GM19467 (cell line): ENCODE results near the gene ITK.
A peak's percentile ranks its signal among the peaks of the same experiment; 100 is the strongest.

Source experiments
- ATAC-seq: cut with Tn5 transposase; IDR thresholded peaks from one replicate; pipeline ENCODE4 v1.9.1; 2021; ENCODE audit warnings: mild to moderate bottlenecking, moderate library complexity; ENCODE audit not compliant: unreplicated experiment

ITK gene

DNA sequence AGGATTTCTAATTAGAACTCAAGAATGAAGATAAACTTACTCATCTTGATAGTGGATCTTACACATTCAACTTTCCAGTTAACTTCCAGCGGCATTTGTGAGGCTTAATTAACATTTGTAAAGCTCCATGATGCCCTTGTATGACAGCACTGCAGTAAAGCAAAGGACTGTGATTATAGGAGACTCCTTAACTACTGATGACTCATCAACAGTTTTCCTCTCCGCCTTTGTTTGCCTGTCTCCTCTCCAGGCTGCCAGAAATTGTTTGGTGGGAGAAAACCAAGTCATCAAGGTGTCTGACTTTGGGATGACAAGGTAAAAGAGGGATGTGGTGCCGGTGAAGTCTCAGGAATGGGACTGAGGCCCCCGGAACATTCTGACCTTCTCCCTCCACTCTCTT, 64.8 kb downstream of the ITK start:
- no peak for ATAC-seq

DNA sequence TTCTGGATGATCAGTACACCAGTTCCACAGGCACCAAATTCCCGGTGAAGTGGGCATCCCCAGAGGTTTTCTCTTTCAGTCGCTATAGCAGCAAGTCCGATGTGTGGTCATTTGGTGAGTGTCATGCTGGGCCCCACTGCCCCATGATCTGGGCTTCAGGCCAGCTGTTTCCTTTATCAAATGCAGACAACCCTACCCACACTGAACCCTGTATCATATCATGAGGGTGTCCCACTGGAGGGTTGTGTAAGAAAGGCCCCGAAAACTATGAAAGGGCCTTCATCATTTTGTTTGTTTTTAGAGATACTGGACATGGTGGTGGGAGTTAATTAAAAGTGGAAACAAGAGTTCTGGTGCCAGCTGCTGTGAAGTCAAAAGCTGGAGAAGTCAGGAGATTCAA, 65.2 kb downstream of the ITK start:
- ATAC-seq: no peak

DNA sequence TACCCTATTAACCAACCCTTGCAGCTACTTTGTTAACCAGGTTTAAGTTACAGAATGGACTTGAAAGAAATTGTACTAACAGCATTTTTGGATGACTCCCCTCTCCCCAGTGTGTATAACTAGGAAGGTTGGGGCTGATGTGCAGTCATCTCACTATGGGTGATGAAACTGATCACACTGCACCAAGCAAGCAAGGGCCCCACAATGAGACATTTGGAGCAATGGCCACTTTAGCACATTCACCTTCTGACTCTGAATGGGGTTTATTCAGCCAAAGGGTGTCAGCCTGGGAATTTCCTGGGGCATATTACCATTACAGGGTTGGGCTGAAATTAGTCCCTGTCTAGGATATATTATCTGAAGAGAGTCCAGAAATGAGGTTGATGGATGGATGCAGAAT, 66.6 kb downstream of the ITK start:
- ATAC-seq: no peak

DNA sequence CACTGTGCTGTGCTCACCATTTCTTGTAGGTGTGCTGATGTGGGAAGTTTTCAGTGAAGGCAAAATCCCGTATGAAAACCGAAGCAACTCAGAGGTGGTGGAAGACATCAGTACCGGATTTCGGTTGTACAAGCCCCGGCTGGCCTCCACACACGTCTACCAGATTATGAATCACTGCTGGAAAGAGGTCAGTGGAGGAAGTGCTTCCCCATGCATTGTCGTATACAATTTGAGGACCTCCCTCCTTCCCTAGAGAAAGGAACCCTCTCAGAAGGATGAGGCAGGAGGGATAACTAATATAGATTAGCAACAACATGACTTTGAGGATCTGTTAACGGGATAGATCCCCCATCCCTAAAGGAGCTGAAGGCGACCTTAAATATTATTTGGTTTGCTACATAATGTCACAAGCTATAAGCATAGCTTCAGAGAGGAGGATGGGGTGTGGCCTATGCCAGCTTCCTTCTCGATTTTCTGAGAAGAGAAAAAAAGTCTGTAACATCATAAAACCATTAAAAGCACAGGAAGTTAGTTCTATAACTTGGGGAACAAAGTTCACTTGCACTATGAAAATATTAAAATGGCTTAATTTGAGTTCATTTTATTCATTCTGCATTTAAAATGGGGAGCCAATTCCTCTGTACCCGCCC, 68.3 kb downstream of the ITK start:
- no peak for ATAC-seq

DNA sequence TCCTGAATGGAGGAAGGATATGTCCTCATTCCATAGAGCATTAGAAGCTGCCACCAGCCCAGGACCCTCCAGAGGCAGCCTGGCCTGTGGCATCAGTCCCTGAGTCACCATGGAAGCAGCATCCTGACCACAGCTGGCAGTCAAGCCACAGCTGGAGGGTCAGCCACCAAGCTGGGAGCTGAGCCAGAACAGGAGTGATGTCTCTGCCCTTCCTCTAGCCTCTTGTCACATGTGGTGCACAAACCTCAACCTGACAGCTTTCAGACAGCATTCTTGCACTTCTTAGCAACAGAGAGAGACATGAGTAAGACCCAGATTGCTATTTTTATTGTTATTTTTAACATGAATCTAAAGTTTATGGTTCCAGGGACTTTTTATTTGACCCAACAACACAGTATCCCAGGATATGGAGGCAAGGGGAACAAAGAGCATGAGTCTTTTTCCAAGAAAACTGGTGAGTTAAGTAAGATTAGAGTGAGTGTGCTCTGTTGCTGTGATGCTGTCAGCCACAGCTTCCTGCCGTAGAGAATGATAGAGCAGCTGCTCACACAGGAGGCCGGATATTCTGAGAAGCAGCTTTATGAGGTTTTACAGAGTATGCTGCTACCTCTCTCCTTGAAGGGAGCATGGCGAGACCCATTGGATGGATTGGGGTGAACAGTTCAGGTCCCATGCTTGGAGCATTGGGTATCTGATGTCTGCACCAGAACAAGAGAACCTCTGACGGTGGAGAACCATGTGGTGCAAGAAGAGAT, 72.2 kb downstream of the ITK start:
- ATAC-seq: peak; percentile 92

DNA sequence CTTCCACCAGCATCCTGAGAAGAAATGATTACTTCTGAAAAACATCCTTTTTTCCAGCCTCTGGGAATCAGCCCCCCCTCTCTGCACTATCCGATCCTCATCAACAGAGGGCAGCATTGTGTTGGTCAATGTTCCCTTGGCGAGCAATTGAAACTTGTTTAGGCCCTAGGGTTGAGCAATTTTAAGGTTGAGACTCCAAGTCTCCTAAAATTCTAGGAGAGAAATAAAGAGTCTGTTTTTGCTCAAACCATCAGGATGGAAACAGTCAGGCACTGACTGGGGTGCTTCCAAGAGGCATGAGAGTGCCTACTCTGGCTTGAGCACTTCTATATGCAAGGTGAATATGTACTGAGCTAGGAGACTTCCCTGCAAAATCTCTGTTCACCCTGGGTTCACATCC, 72.9 kb downstream of the ITK start:
- peak; percentile 32 for ATAC-seq

DNA sequence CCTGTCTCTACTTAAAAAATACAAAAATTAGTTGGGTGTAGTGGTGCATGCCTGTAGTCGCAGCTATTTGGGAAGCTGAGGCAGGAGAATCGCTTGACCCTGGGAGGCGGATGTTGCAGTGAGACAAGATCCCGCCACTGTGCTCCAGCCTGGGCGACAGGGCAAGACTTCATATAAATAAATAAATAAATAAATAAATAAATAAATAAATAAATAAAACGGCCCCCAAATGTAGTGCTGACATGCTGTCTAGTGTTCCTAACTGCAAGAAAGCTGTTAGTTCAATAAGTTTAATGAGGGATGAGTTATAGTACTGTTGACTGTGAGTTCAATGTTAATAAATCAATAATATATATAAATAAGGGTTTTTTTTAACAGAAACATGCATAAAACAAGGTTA, 77.8 kb downstream of the ITK start:
- ATAC-seq: no peak

DNA sequence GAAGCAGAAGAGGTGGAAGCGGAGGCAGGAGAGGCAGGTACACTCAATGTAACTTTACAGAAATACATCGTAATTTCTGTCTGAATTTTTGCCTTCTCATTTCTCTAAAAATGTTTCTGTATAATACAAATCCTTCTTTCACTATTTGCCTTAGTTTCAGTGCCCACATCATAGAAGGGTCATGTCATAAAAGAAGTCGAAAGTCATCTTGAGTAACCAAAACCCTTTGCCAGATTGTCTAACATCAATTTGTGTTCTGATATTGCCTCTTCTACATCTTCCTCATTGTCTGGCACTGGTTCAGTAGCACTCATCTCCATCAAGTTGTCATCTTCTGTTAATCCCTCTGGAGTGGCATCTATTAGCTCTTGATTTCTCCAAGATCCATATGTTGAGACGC, 79.1 kb downstream of the ITK start:
- no peak for ATAC-seq

DNA sequence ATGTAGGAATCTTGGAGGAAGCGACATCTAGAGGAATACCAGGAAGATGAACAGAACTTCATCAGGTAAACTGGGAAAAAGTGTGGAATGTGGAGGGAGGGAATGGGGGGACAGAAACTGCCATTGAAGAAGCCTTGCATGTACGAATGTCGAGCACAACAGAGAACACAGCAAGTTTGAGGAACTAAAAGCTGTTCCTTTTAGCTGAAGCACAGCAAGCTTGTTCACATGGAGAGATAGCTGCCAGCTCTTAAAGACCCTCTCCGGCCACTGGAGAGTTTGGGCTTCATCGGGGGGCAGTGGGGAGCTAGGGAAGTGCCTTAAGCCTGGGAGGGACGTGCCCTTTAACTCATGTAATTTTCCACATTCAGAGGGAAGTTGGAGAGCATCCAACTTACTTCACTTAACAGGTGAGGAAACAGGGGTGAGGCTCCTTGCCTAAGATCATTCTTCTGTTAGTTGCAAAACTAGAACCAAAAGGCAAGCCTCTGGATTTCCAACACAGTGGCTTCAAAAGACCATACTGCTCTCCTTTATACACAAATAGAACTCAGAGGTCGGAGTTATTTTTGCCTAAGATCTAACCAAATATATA, 83.0 kb downstream of the ITK start:
- no peak for ATAC-seq

DNA sequence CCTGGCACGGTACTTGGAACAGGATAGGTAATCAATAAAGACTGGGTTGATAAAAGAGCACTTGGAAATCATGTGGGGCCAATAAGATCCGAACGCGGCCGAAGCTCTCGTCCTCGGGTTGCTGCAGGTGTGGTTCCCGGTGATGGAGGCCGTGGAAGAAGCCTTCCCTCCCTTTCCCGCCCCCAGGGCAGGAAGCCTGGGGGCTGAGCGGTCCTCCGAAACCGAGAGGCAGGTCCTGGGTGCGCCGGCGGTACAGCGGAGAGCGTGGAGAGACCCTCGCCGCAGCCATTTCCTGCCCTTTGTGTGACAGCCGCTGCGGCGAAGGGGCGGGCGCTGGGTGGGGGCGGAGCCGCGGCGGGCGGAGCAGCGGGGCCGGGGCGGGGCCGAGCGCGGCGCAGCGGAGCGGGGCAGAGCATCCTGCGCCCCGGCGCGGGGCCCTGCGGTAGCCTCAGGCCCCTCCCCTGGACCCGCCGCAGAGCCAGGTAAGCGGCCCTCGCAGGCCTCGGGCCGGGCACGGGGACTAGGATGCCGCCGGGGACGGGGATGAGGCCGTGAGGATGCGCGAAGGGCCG, 85.2 kb downstream of the ITK start, which contains the start of gene CYFIP2:
Gene CYFIP2, plus strand, starts transcription at position 410 of the 572 bp plus-strand sequence. CDS start 19,239 bp downstream, outside the sequence.
- ATAC-seq: peak; percentile 87

DNA sequence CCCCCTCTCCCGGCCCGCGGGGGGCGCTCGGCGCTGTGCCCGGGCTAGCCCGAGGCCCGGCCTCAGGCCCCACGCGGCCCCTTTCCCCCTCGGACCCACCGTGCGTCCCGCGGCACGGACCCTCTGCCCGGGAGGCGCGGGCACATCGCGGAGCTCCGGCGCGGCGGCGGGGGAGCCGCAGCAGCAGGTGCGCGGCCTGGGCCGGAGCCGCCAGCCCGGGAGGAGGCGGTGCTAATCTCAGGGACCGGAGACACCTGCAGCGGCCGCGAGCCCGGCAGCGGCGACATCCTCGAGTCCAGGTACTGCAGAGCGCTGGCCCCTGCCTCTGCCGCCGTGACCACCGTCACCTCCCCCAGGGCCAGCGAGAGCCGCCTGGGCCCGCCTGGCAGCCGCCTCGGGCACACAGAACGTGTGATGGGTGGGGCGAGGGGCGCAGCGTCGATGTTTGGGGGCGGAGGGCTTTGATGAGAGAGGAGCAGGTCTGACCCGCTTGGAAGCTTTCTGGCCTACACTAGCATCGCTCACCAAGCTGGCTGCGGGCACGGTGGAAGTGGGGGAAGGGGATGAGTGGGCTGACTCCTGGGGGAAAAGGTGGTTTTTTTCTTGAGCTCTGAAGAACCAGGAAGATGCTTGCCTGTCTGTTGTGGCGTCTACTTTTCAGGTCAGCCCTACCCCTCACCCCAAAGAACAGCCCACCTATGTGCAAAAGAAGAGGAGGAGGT, 85.8 kb downstream of the ITK start:
- ATAC-seq: peak; percentile 49

DNA sequence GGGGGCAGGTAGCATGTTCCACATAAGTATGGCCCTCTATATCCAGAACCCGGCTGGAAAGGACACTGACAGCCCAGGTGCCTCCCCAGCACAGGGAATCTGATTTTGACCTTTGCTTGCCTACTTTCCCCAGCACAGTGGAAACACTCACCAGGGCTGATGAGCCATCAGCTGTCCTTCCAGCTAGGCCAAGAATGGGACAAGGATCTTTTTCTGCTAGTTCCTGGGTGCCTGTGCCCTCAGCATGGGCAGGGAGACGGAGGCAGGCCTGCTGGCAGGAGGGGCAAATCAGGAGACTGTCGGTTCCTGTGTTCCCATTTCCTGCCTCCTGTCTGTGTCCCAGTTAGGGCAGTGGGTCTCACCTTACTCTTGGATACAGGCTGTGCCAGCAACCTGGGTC, 86.4 kb downstream of the ITK start:
- ATAC-seq: no peak

DNA sequence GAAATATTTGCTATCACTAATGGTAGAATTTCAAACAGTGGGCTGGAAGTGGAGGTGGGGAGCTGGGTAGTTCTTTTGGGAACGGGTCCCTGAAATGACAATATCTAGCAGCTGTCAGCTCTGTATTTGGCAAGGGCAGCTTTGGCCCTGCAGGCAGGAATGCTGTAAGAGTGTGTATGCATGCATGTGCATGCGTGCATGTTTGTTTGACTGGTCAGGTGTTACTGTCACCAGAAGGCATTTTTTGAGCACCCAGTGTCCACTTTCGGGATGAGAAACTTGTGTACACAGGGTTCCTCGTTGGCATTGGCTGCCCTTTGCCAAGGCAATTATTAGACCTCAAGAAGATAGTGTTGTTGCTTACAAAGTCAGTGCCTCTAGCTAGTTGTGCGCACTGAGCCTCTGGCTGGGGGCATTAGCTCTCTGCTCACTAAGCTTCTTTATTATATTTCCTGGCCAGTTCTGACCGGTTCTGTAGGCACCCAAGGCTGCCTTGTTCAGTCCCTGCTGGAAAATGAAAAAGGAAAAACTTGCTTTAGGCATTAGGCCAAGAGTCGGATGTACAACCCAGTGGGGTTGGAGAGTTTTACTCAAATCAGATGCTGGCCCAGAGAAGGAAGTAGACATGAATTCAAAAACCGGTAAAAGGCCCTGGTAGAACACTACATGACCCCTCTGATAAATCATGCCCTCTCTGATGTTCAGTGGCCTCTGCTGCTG, 87.3 kb downstream of the ITK start:
- no peak for ATAC-seq

DNA sequence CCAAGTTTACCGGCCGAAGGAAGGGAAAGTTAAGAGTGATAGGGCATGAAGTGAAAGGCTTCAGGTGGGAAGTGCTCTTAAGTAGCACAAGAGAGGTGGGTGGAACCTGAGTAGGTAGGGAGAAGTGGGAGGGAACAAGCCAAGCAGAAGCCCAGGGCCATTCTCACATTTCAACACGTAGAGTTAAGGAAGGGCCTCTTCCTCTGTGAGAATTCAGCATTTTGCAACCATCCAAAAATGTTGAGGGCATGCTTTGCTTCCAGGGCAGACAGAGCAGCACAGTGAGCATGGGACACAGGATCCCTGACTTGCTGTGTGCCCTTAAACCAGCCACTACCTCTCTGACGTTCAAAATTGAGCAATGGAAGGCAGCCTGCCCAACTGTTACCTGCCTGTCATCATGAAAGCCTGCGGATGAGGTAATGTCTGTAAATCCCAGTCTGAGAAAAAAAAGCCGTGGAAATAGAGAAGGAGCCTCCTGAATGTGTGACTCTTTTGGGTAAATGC, 88.6 kb downstream of the ITK start:
- ATAC-seq: no peak

DNA sequence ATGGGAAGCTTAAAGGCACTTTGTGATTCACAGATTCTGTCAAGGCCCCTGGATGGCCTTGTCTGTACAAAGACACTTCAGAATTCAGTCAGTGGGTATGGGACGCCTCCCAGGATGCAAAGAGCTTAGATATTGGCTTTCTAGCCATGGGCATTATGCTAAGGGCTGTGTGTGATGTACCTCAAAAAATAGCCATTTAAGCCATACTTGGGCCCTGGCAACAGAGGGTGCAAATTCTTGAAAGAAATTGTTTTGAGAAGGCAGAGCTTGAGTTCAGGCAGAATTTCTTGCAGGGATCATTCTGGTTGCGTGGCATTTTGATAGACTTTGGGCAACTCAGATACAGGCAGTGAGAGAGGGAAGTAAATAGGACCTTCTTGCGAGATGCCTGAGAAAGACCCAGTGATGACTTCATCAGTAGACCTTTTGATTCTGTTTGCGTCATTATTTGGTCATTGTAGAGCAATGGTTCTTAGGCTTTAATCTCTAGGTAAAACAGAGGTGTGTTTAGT, 89.2 kb downstream of the ITK start:
- ATAC-seq: no peak

DNA sequence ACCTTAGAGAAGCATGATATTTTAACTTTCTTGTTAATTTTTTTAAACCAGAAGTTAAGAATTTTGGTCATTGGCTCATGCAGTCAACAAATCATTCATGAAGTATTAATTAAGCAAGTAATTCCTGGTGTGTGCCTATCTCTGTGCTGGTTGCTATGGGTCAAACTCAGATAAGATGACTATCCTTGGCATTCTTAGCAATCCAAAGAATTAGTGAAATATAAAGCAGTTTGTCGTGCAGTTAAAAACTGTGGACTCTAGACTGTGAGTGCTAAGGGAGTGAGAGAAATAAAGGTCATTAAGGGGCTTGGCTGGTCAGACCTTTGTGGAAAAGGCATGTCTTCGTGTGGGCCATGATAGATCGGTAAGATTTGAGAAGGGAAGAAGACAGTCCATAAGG, 90.1 kb downstream of the ITK start:
- no peak for ATAC-seq

DNA sequence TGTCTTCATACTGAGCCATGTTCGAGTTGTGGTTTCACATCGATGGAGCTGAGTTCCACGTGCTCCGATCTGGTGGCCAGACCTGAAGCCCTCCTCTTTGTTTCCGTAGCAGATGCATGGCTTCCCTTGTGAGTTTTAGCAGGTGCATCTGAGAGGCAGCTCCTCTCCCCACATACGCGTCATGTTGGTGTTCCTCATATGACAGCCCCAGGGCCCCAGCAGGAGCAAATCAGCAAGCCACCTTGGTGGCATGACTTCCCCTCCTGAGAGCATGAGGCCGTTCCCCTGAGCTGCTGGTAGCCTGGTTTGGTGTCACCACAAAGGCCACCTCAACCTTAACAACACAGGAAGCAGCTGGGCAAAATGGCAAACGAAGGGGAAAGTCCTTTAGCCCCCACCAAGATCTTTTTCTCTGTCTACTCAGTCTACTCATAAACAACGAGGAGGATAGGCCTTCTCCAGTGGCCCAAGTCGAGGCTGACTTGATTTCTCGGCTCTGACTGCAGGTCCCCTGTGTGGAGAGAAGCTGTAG, 91.2 kb downstream of the ITK start:
- ATAC-seq: peak; percentile 81

DNA sequence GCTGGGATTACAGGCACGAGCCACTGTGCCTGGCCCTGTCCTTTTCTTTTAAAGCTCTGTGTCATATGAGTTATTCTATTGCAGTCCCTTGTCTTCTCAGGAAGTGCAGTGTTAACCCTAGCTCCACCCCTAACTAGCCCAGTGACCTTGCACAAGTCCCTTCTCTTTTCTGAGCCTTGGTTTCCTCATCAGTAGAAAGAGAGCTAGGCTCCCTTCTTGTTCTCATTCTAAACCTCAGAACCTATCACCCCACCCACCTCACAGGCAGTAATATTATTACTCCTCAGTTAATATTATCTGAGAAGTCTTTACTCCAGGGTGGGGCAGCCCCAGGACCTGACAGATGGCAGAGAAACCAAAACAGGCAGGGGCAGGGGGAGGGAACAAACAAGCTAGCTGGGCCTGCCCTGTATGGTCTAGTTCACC, 92.5 kb downstream of the ITK start:
- ATAC-seq: peak; percentile 55

DNA sequence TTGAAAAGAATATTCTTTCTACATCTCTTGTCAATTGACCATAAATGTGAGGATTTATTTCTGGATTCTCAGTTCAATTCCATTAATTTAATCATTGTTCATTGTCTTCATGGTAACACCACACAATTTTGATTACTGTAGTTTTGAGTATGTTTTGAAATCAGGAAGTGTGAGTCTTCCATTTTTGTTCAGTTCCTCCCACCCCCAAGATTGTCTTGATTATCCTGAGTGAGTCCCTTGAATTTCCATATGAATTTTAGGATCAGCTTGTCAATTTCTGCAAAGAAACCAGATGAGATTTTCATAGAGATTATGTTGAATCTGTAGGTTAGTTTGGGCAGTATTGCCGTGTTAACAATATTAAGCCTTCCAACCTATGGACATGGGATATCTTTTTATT, 94.8 kb downstream of the ITK start:
- no peak for ATAC-seq
